Measurements from ENCODE around the gene NFX1.

The NFX1 gene

GRCh38 chr9:33272061-33272460 lies 18.3 kb upstream of the NFX1 start:
- no peaks in the 10 kb centered on the region for H3K27me3 Mint-ChIP-seq (ENCODE audit: low read depth, poor library complexity)
- no peaks in the 10 kb centered on the region for H3K9me3 Mint-ChIP-seq
- peaks cover 59% of the 10 kb centered on the region for H3K36me3 Mint-ChIP-seq (ENCODE audit: low read depth)
- H3K27ac Mint-ChIP-seq = no peak overlapping the region
- no peak for DNase-seq
- TF ChIP-seq CTCF (IDR thresholded peaks at IDR 0.05) = no peak
- no peaks in the 10 kb centered on the region for H3K4me1 Mint-ChIP-seq
- no peak overlapping the region for H3K4me3 Mint-ChIP-seq

- Mint-ChIP-seq H3K36me3 (ENCODE audit: low read depth) (peaks cover 64% of the 10 kb centered on the region), H3K27ac (peak overlapping the region; percentile 29), H3K27me3 (ENCODE audit: low read depth, poor library complexity) (no peaks in the 10 kb centered on the region), H3K4me3 (no peak overlapping the region), H3K4me1 (no peaks in the 10 kb centered on the region), H3K9me3 (no peaks in the 10 kb centered on the region)
- TF ChIP-seq CTCF (IDR thresholded peaks at IDR 0.05) = no peak
- DNase-seq = no peak
Observed at GRCh38 chr9:33273266-33273971, 16.9 kb upstream of the NFX1 start.

GRCh38 chr9:33273972-33274328 lies 16.4 kb upstream of the NFX1 start:
- H3K4me1 Mint-ChIP-seq = no peaks in the 10 kb centered on the region
- H3K27ac Mint-ChIP-seq = peak overlapping the region; percentile 36
- peaks cover 60% of the 10 kb centered on the region for H3K36me3 Mint-ChIP-seq (ENCODE audit: low read depth)

GRCh38 chr9:33277484-33277883 lies 12.8 kb upstream of the NFX1 start:
- H3K27me3 Mint-ChIP-seq (ENCODE audit: low read depth, poor library complexity) = no peaks in the 10 kb centered on the region
- no peak overlapping the region for H3K4me3 Mint-ChIP-seq
- no peaks in the 10 kb centered on the region for H3K9me3 Mint-ChIP-seq
- DNase-seq = no peak
- H3K36me3 Mint-ChIP-seq (ENCODE audit: low read depth) = peaks cover 43% of the 10 kb centered on the region
- H3K27ac Mint-ChIP-seq = no peak overlapping the region
- TF ChIP-seq CTCF (IDR thresholded peaks at IDR 0.05) = no peak
- no peaks in the 10 kb centered on the region for H3K4me1 Mint-ChIP-seq

More at GRCh38 chr9:33273972-33274328, 16.4 kb upstream of the NFX1 start:
- no peak for TF ChIP-seq CTCF (IDR thresholded peaks at IDR 0.05)
- no peak for DNase-seq
- no peak overlapping the region for H3K4me3 Mint-ChIP-seq
- no peaks in the 10 kb centered on the region for H3K27me3 Mint-ChIP-seq (ENCODE audit: low read depth, poor library complexity)
- no peaks in the 10 kb centered on the region for H3K9me3 Mint-ChIP-seq

- H3K4me1 Mint-ChIP-seq = peaks cover 6% of the 10 kb centered on the region
Observed at GRCh38 chr9:33285502-33285901, 4.8 kb upstream of the NFX1 start.

More at GRCh38 chr9:33285502-33285901, 4.8 kb upstream of the NFX1 start:
- H3K27me3 Mint-ChIP-seq (ENCODE audit: low read depth, poor library complexity) = no peaks in the 10 kb centered on the region
- no peaks in the 10 kb centered on the region for H3K9me3 Mint-ChIP-seq
- no peak for DNase-seq
- H3K36me3 Mint-ChIP-seq (ENCODE audit: low read depth) = peaks cover 2% of the 10 kb centered on the region
- TF ChIP-seq CTCF (IDR thresholded peaks at IDR 0.05) = no peak
- no peak overlapping the region for H3K4me3 Mint-ChIP-seq
- H3K27ac Mint-ChIP-seq = no peak overlapping the region
